CD4-positive, alpha-beta T cell treated with Interleukin-6 at 100 ng/mL for 8 hours (primary cell): ENCODE data around the gene BRD9.

Experiments
- DNase-seq: peaks from one replicate; pipeline ENCODE4 v3.0.0-alpha.2; 2020; ENCODE audit warnings: mixed read lengths, low spot score

The BRD9 gene

GRCh38 chr5:878125-878524 is 14.5 kb downstream of the BRD9 start:
- DNase-seq, result no peak

- no peak for DNase-seq
Measured at GRCh38 chr5:876398-877365, 15.9 kb downstream of the BRD9 start.

DNA sequence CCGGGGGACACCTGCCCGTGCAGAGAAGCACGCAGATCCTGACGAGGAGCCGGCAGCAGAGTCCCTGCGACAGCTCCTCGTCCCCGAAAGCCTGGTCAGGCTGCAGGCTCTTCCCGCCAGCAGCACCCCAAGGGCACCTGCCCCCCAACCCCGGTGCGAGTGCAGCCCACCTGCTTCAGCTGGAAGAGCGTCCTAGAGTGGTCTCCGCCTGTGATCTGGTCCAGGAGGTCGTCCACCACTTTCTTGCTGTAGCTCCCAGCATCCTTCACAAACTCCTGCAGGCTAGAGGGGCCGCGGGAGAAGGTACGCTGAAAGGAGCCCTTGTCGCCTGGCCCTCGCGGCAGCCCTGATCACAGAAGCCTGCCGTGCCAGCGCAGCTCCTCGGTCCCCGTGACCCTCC is 16.7 kb downstream of the BRD9 start:
- no peak for DNase-seq

DNA sequence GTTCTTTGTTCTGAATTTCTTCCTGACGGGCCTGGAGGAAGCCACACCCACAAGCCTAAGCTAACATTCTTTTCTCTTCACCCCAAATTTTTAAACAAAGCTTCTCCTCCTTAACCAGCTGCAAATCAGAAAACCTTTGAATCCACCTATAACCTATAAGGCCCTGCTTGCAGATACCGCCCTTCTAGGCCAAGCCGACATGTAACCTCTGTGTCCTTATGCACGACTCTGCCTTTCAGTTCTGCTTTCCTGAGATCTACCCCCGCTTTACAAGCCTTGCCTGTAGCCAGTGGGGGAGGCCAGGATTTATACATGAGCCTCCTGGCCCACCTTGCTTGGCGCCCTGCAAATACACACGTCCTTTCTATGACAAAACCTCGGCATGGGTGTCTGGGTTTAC is 19.3 kb downstream of the BRD9 start:
- DNase-seq, result no peak

DNA sequence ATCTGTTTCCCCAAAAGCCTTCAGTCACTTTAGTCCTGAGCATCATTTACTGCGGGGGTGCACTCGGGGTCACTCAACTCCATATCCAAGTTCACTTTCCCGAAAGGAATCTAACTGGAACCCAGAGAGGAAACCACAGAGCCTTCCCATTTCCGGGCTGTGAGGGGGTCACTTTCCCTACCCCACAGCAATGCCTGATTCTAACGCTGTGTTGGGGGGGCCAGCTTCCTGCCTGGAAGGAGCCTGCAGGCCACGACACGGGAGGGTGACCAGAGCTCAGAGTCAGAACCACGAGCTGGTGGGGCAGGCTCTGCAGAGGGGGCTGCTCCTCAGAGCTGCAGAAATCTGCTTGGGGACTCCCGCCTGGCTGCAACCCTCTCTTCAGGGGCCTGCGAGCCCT is 20.3 kb downstream of the BRD9 start:
- no peak for DNase-seq

- no peak for DNase-seq
Measured at GRCh38 chr5:871596-872298, 20.9 kb downstream of the BRD9 start.

GRCh38 chr5:870956-871355 is 21.6 kb downstream of the BRD9 start:
- DNase-seq, result no peak

DNA sequence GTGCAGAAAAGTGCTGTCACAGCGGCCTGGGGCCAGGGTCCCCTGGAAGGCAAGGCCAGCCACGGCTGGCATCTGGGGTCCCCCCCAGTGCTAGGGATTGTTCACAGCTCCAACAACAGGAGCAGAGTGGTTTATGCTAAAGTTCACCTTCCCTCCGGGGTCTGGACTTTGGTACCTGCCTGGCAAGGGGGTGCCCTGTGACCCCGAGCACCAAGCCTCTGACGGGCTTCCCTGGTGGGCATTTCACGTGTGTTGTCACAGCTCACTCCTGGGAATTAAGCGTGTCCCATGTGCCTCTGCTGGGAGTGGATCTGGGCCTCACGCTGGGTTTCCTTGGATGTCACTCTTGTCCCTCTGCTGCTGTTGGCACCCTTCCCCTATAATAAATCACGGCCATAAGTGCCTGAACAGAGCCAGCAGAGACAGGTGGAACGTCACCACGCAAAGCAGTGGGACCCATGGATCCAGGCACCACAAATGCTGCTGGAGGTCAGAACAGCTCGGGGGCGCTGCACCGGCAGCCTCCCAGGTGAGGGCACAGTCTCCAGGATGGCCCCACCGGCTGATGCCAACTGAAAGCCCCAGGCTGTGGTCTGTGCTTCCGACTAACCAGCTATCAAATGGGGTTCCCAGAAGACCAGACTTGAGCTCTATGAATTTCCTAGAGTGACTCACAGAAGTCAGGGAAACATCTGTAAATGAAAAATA is 24.0 kb downstream of the BRD9 start:
- DNase-seq, result no peak

GRCh38 chr5:867300-867870 is 25.2 kb downstream of the BRD9 start:
- no peak for DNase-seq

GRCh38 chr5:865771-866170 is 26.8 kb downstream of the BRD9 start:
- no peak for DNase-seq

DNA sequence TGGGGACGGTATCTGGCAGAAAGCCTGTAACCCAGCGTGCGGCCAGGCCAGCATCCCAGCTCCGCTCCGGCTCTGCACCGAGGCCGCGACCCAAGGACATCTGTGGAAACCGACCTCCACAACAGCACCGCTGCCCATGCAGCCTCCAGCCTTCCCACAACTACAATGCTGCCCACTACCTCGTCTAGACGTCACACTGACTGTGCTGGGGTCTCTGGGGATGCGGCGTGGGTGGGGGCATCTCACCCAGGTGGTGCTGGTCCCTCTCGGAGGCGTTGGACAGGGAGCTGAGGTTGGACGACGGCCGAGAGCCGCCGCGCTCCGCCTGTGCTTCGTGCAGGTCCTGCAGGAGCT is 27.5 kb downstream of the BRD9 start:
- no peak for DNase-seq

DNA sequence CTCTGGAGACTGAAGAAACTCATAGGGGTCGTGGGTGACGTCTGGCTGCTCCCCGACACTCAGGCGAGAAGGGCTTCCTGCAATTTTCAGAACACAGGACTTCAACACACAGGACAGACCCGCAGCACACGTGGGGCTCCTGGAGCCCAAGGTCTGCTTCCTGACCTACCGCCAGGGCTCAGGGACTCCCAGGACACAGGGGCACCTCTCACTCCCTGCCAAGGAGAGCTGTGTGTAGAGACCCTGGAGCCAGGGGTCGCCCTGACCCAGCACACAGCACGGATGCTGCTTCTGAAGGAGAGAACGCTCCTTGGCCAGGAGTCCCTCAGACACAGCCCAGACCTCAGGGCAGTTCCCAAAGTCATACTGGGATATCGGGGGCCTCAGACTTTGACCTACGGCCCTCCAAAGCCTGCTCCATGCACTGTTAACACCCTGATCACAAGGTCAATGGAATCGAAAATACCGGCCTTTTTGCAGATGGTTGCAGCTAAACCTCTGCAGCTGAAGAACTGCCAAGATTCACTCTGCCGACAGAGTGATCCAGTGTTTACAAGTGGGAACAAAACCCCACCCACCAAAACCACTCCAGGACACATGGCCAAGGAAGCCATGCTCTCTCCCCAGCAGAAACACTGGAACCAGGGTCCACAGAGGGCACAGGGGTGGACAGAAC is 28.0 kb downstream of the BRD9 start:
- DNase-seq, result no peak

DNA sequence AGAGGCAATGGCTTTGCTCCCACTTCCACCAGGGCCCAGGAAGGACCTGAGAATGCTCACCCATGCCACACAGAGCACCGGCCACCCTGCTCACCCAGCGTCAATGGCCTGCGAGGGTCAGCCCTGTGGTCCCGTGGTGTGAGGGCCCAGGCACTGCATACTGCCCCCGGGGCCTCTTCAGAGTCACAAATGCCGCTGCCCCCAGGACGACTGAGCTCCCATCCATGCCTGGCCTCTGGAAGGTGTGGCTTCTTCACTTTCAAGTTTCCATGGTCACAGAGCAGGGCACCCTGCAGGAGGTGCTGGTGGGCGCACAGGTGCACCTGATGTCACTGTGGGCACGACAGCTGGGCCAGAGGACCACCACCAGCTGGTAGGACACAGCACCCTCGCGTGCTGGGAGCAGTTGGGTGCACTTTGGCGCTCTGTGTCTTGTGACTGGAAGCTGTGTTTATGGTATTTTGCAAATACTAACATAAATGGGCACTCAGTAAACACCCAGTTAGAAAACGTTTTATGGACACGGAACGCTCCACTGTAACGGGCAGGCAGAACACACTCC is 29.3 kb downstream of the BRD9 start:
- no peak for DNase-seq

DNA sequence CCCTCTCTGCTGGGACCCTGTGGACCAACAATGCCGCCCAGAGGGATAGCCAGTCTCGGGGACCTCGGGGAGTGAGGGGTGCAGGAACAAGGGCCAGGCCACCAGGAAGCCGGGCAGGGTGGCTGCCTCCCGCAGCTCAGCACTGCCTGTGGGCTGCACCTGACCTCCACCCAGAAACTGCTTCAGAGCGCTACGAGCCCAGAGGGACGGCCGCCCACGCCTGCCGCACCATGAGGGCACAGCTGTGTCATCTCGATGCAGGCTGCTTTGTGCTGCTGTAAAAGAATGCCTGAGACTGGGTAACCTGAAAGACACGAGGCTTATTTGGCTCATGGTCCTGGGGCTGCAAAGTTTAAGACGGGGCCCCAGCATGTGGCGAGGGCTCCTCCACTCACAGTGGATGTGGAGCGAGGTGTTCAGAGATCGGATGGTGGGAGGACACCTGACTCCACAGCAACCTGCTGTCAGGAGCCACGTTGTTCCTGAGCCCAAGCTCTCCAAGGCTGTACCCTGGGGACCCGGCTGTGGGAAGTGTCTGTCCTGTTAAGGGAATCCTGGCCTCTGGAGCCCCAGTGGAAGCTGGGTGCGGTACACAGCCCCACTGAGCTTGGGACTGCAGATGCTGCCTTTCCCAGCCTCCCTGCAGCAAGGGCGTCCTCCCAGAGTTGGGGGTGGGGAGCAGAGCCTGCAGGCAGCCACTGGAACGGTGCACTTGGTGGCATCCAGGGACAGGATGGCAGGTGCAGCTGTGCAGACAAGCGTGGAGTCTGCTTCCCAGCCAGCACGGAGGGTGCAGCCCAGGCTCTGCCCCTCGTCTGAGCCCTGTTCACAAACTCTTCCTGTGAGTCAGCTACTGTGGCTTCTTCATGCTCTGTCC is 30.0 kb downstream of the BRD9 start:
- no peak for DNase-seq

DNA sequence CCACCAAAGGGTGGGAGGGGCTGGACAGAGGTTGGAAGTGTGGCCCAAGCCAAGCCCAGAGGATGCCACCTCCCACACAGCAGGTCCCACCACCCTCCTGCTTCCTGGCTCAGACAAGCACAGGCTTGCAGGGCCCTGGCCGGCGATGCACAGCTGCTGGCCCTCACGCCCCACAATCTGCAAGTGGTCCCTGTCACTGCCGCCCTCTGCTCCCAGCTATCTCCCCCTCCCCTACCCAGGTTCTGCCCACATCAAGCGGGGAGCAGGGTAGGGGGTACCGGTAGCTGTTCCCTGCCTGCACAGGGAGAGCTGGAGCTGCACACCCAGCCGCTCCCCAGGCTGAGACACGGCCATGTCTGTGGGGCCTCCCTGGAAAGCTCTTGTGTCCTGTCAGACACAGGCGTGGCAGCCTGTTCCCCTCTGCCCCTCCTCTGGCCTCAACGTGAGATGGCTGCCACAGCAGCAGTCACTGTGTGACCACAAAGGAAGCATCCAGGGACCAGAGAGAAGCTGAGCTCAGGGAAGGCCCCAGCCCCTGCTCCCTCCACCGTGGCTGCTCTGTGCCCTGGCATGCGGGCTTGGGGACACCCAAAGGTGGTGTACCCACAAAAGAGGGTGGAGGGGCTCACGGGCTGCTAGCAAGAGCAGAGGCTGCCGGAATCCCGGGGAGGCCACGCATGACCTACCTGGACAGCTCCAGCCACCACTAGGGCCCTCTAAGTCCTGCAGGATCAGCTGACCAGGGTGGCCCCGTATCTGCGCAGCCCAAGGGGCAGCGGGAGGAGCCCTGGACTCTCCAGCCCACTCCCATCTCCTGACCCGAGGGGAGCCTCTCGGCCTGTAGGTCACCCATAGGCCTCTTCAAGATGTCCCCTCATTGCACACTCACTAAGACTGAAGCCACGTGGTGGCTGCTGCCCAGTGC is 30.9 kb downstream of the BRD9 start:
- no peak for DNase-seq

GRCh38 chr5:860506-861150 is 32.0 kb downstream of the BRD9 start:
- DNase-seq, result no peak

GRCh38 chr5:859798-860296 is 32.8 kb downstream of the BRD9 start:
- DNase-seq, result no peak

DNA sequence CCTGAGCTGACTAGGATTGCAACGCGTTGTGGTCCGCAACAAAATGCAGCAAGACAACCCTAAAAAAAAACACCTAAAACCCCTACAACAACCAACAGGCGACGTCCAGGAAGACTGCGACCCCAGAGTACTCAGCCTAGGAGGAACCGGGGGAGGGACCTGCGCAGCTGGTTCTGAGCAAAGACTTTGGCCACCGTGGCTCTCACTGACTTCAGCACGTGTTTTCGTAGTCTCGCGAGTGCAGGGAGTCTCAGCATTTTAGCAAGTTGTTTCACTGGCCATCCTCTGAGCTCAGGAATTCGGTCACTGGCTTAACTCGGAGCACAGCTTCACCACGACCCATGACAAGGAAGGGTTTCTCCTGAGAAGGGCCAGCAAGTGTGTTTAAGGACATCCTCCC is 33.2 kb downstream of the BRD9 start:
- no peak for DNase-seq

DNA sequence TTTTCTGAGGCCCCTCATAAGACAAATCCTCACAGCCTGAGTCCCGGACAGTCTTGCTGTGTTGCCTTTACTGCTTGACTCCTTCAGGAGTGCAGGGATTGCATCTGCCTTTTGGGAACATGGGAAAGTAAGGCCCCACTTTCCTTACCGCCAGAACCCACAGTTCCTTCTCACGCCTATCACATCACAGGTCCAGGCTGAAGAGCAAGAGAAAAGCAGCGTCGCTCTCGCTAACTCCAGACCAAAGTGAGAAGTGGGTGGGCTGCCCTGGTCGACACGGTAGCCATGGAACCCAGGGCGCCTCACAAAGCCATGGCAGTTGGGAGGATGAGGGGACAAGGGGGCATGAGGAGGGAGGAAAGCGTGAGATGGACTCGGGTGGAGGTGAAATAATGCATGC is 33.9 kb downstream of the BRD9 start:
- no peak for DNase-seq
